DMS153 (cell line): Measurements from ENCODE around the gene TMEM220.
A peak's percentile ranks its signal among the peaks of the same experiment; 100 is the strongest.
"Not testable (repeated sequence)": the region's sequence is repeated elsewhere in the genome, so short reads cannot be mapped to it uniquely, and the experiment has no call there.

Source experiments
- DNase-seq: peaks from one replicate; lab custom pipeline; 2025; lab: John Stamatoyannopoulos, UW

The TMEM220 gene

DNA sequence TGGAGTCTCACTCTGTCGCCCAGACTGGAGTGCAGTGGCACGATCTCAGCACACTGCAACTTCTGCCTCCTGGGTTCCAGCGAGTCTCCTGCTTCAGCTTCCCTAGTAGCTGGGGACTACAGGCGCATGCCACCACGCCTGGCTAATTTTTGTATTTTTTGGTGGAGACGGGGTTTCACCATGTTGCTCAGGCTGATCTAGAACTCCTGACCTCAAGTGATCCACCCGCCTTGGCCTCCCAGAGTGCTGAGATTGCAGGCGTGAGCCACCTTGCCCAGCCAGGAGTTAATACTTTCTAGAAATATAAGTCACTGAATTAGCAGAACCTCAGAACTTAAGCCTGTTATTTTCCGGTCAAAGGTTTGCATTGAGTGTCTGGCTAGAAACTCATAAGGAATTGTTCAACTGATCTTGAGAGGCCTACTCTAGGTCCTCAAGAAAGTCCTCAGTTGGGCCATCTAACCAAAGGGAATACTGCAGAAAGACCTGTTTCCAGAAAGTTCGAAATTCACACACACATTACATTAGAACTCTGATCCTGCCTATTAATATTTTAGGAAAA is 1.4 kb downstream of the TMEM220 start:
- DNase-seq, result no peak

DNA sequence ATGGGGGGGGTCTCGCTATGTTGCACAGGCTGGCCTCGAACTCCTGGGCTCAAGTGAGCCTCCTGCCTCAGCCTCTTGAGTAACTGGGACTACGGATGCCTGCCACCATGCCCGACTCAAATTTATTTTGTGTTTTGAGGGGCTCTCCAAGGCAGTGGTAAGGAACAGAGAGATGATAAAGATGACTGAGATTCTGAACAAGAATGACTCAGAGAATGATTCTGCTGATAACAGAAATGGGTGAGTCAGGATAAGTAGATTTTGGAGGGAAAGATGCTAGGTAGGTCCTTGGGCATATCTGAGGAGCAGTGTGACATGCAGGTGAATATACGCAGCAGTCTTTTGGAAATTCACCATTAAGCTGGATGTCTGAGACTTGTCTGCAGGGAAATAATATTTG is 2.6 kb downstream of the TMEM220 start:
- no peak for DNase-seq

DNA sequence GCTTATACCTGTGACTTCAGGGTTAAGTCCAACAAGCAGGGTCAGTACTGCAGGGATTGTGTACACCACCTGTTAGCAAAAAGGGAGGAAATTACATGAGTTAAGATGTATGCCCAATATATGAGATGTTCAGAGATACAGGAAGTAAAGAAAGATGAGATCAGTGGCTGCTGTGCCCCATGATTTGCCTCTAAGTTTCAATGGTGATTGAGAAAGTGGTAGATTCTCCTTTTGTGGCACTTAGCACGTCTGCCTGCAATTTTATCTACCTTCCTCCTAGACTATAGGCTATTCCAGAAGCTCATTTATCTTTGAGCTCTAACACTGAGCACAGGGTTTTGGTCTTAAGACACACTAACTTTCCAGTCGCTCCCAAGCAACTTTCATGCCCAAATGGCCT is 3.6 kb downstream of the TMEM220 start:
- no peak for DNase-seq

DNA sequence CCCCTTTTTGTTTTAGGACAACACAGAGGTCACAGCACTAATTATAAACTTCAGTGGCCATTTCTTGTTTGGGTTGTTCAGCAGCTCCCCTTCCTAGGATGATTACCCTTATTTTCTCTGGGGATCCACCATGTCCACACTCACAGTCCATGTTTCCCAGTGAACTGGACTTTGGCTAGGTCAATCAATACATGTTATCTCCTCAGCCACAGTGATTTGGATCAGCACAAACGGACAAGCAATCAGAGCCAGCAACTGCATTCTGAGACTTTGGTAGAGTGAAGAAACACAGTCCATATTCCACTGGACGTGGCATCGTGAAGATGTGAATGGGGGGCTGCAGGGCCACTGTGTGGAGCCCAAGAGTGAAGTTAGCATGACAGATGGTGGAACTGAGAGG is 4.6 kb downstream of the TMEM220 start:
- no peak for DNase-seq

DNA sequence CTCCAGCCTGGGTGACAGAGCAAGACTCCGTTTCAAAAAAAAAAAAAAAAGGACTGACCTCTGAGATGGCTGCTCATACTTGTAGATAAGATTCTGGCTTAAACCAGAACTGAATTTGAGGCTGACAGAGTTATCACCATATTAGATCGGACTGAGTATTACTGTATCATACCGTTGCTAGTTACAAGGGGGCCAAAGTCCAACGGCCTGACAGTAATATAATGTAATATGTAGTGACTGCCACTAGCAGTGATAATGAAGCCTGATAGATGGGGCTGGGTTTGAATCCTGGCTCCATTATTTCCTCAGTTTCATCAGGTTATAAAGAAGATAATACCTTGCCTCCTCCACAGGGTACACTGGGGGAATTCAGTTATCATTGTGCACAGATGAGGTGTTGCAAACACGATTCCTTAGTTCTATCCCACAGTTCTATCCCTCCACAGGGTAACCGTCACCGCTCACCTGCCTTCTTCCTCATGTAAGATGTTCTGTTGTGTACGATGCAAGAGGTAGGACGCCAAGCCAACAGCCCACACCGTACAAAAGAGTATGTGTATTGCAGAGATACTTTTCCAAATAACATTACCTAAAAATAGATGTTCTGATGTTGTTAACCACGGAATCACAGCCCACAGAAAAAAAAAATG is 5.2 kb downstream of the TMEM220 start:
- no peak for DNase-seq

DNA sequence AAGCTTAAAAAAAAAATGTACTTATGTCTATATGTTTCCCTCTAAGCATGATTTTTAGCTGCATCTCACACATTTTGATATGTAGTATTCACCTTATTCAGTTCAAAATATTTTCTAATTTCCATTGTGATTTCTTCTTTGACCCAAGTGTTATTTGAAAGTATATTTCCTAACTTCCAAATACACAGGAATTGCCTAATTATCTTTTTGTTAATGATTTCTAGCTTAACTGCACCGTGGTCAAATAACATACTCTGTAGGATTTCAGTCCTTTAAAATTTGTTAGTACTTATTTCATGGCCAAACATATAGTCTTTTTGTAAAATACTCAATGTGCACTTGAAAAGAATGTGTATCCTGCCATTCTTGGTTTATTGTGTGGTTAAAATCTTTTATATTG is 11.3 kb downstream of the TMEM220 start:
- no peak for DNase-seq

DNA sequence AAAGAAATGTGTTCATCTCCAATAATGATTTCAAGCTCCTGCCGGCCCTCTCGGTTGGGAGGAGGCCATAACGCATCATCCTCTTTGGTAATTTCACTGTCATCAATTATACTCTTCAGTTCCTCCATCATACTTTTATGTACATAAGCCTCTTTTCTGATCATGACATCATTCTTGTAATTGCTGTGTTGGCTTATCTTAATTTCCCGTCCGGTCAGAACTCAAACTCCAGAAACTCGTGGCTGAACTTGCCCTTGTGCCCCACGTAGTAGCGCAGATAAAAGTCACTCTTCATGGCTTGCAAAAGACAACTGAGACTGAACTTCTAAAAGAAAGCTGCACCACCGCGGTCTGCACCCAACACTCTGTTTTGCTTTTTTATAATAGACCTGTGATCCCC is 13.6 kb downstream of the TMEM220 start:
- DNase-seq, result no peak

DNA sequence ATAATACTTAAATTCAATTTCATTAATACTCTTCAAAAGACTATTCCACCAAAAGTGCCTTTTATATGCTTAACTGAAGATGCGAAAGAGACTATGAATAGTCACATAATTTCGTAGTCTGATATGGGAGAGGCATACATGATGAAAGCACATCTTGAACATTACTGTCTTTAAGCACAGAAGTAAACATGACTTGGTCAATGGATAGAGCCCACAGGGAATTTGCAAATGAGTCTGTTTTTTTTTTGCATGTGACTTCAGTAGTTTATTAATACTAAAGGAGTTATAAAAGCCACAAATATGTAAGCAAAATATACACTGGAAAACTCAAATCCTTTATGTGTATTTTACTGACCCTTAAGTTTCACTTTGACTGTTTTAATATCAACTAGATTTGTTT is 16.5 kb downstream of the TMEM220 start:
- DNase-seq, result no peak

DNA sequence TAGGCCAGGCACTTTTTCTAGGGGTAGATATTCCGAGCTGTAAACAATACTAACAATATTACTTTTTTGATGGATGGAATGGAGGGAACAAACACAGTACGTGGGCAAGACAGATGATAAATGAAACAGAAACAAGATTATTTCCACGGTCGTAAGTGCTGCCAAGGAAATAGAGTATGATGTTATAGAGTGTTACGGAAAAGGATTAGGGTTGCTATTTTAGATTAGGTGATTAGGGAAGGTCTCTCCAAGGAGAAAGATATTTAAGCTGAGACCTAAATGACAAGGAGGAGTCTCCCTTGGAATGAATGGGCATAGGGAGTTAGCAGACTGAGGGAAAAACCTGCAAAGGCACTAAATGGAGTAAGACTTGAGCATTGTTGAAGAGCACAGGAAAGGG is 24.1 kb downstream of the TMEM220 start:
- DNase-seq, result no peak

DNA sequence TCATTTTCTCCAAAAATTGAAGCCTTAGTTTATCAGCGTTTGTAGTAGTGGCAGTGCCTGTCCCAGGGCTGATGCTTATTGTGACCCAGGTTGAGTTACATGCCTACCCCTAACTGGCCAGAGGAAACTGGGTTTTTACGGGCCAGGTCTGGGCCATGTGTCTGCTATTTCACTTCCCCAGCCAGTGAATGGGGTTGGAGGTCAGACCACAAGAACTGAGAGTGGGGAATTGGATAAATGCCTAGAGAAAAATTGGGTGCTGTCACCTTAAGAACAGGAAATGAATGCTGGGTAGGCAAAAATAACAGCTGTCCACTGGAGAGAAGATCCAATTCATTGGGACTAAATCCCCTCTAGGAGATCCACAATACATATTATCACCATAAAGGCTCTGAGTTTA is 27.2 kb downstream of the TMEM220 start:
- DNase-seq, result no peak

DNA sequence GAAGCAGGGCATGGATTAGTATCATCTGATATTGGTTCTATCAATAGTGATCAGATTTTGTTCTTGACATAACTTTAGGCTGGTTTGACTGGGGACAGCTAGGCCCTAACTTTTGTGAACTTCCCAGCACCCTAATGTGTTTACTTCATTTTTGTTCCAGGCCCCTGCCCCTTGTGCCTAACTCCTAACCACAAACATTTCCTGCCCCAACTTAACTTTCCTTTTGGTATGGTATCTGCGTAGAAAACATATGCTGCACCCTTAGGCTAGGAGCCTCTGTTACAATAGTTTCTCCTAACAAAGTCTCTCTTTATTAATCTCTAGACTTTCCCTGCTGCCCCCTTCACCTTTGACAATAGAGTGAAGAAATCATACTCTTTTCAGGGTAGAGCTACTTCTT is 30.0 kb downstream of the TMEM220 start:
- DNase-seq, result no peak

DNA sequence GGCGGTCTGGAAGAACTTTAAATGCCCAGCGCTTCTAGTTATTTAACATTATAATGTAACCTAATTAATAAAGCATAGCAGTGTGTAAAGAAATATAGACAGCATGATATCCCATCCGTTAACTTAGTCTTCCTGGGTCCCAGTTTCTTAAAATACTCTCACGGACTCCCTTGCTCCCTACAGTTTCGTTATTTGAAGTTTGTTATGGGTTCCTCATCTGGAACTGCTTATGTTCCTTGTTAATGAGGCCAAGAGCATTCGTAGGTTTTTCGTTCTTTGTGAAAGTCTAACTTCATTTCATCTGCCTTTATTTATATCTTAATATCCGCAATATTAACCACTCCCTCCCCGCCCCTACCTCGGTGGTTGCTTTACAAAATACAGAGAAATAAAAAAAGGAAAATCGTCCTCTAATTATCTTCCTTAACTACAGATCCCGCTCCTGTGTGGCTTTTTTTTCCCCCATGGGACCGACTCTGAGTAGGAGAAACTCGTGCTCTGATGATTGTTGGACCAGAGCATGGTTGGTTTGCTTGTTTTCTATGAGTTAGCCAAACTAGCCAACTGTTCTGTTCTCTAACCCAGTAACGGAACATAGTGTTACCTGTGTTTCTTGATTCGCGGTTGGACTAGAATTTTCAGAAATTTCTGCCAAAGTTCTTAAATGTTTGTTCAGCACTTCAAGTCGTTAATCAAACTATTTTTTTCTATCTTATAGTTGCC is 31.6 kb downstream of the TMEM220 start:
- no peak for DNase-seq

DNA sequence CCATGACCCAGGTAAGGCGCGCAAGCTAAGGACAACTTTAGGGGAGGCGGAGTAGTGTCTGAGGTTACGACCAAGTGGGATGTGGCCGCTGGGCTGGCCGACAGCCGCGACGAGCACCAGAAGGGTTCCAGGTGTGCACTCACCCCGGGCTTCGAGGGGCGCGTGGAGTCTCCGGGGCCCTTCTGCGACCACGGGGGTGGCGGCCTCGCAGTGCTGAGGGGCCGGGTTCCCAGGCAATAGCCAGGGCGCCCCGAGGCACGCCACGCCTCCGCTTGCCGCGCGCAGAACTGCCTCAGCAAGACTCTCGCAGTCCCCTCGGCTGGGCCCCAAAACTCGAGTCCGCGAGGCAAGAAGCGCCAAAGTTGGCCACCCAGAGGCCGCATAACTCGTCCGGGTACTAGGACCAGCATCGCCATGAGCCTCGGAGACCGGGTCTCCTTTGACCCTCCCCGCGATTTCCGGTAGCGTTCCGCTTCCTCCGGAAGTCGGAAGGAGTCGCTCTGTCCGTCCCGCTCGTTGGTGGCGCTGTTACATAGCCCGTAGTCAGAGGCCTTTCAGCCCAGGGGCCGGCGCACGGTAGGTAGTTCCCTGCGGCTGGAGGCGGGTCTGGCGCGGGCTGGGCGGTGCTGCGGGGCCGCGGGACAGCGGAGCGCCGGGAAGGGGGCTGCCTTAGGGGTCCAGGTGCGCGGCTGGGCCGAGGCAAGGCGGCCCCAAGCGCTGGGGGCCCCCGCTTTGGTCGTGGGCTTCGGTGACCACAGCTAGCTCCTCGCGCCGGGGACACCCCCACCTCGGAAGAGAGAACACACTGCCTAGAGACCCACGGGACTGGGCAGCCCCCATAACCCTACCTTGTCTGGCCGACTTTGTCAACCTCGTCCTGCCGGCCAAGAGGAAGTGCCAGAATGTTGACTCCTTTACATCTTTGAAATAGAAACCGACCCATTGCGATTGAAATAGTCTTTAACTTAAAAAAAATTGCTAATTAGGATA is 32.4 kb downstream of the TMEM220 start, which contains the start of the genes ADPRM and SCO1:
Gene ADPRM, plus strand, starts transcription at position 503 of the 990 bp plus-strand sequence. CDS start 7,333 bp downstream, outside the sequence.
Gene SCO1, minus strand, starts transcription at position 442 of the 990 bp plus-strand sequence. Its CDS starts 26 bp downstream, at position 416.
- peak; percentile 44 for DNase-seq

DNA sequence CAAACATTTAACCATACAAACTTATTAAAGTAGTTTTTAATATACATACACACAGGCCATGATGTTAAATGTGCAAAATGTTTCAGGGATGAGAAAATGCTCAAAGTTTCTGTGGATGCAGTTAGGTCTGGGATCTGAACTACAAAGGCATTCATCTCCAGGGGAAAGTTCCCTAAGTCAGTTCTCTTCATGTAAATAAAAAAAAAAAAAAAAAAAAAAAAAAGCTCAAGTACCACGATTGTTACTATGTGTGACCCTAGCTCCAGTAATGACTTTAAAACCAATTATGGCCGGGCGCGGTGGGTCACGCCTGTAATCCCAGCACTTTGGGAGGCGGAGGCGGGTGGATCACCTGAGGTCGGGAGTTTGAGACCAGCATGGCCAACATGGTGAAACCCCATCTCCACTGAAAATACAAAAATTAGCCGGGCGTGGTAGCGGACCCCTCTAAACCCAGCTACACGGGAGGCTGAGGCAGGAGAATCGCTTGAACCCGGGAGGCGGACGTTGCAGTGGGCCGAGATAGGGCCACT is 33.9 kb downstream of the TMEM220 start:
- not testable (repeated sequence) for DNase-seq

DNA sequence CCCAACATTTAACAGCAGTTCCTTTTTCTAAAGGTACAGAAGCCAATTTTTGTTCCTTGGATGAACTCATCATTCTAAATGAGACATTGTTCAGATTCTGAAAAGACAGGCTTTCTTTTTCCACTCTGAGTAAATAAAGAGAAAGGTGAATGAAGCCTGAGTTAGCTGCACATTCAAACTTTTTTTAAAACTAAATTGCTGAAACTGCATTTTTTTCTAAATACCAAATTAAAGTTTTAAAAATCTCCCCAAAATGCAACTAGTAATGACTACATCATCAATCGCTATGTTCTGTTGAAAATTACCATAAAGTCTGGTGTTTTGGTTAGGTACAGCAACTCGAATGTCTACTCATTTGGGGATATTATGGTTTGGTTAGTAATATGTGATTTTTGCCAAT is 42.3 kb downstream of the TMEM220 start:
- DNase-seq, result no peak

DNA sequence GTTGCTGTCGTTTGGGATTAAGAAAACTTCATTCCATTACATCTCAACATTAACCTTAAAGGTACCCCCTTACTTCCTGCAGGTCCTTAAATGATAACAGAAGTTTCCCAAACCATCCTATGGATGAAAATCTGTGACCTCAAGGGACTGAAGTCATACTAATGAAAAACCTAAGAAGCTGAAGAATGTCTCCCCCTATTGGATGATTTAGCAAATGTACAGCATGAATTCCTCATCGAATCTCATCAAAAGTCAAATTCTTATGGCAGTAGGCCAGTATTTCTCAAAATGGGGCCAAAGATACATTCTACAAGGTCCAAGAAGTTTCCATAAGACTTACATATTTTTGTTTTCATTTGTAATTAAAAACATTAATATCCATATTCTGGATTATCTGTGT is 46.0 kb downstream of the TMEM220 start:
- no peak for DNase-seq

DNA sequence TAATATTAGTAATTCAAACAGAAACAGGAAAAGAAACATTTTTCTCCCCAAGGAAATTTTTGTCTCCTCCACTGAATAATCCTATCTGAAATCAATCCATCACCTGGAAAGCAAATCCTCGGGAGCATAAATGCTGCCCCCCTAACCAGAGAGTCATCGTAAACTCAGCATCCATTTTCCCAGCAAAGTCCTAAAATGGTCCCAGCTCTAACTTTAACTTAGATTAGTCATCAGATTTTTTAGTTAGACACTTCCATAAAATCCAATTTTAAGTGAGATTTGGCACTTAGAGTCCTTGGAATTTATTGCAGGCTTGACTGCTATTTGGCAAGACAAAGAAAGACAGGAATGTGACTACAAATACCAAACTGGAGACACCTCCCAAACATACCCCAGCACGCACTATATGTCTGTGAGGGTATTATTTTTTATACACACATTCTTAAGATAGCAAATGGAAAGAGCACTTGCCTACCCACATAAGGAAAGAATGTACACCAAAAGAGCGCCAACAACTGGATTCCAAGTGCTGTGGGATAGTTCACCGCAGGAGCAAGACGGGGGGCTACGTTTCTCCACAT is 47.9 kb downstream of the TMEM220 start:
- no peak for DNase-seq

DNA sequence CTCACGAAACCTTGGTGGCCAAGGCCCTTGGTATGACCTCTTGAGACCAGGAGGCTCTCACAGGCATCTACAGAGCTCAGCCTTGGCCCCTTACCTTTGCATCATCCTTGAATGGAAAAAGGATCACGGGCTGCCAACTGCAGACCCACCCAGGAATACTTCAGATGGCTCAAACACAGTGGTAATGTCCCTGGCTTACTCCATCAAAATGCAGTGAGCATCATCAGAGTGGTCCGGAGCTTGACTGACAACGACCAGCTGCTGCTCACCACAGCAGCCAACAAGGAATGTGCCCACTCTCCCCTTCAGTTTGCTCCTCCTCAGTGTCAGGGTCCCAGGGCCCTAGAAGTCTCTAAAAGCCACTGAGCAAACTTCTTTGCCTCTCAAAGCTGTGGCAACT is 55.1 kb downstream of the TMEM220 start:
- no peak for DNase-seq

DNA sequence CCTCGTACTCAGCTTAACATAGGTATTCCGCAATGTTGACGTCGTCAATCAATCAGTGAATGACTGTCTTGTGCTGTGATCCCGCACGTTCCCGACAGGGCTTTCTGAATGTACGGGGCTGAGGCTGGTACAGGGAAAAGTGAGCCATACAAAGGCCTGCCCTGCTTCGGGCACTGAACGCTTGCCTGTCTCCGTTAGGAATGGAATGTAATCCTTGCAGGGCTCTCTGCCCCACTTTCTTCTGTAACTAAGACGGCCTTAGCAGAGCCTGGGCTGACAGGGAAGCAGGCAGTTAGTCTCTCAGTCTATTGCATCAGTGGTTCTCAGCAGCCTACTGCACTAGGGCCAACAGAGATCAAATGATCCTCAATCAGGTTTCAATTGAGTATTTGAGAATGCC is 56.5 kb downstream of the TMEM220 start:
- no peak for DNase-seq

DNA sequence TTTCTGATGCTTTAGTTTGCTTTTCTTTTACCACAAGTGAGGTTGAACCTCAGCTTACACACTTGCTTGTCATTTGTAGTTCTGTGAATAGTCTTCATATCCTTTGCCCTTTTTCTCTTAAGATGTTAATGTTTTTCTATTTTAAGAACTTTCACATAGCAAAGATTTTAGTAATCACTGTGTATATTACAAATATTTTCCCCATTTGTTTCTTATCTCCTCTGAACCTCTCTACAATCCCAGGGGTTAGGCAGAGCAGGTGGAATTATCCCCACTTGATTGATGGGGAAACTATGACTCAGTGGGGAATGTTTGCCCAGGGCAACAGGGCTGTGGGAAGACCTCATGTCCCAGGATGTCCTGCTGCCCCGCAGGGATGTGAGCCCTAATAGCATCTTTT is 61.0 kb downstream of the TMEM220 start:
- DNase-seq, result no peak

DNA sequence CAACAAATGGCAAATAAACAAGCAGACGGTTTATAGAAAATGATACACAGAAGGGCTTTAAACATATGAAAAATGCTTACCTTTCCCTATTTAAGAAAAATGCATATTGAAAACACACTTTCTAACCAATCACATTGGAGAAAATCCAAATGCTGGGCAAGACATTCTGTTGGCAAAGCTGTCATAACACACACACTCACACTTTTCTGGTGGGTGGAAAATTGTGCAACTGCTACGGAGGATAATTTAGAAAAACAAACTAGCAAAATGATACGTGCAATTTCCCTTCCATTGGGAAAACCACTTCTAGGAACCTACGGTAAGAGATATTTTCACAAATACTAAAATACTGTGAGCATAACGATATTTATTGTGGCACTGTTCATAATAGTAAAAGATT is 62.9 kb downstream of the TMEM220 start:
- no peak for DNase-seq

DNA sequence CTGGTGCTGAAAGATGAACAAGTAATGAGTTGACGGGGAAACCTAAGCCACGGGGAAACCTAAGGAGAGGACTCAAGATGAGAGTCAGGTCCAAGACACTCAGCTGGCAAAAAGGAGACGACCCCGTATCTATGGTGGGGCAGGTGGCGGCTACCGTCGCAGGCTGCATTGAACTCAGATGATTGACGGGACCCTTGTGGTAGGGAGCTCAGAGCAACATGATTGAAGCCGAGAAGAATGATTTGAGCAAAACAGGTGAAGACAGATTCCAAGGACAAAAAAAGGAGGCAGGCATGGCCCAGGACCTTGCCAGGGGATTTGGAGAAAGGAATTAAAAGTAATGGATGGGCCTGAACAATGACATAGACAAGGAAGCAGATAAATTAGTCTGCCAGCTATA is 65.3 kb downstream of the TMEM220 start:
- no peak for DNase-seq
